ENCODE measurements around the gene C16orf78.

C16orf78 gene

GRCh38 chr16:49400611-49401010, 27.0 kb downstream of the C16orf78 start:
- TF ChIP-seq CTCF (IDR thresholded peaks at IDR 0.05; ENCODE audit: insufficient read depth, low read depth, low read length, missing control alignments), result no peak
- no peak for DNase-seq (ENCODE audit: low read depth)
- H3K4me3 ChIP-seq (ENCODE audit: low read depth, low read length), result no peak overlapping the region

GRCh38 chr16:49405123-49405522, 31.5 kb downstream of the C16orf78 start:
- H3K4me3 ChIP-seq (ENCODE audit: low read depth, low read length), result no peak overlapping the region
- no peak for TF ChIP-seq CTCF (IDR thresholded peaks at IDR 0.05; ENCODE audit: insufficient read depth, low read depth, low read length, missing control alignments)
- DNase-seq (ENCODE audit: low read depth), result no peak

- H3K4me3 ChIP-seq (ENCODE audit: low read depth, low read length), result no peak overlapping the region
- TF ChIP-seq CTCF (IDR thresholded peaks at IDR 0.05; ENCODE audit: insufficient read depth, low read depth, low read length, missing control alignments), result no peak
- no peak for DNase-seq (ENCODE audit: low read depth)
Measured at GRCh38 chr16:49405530-49405929, 31.9 kb downstream of the C16orf78 start.

- peak; percentile 90 for TF ChIP-seq CTCF (IDR thresholded peaks at IDR 0.05; ENCODE audit: insufficient read depth, low read depth, low read length, missing control alignments)
- peak; percentile 90 for DNase-seq (ENCODE audit: low read depth)
- no peak overlapping the region for H3K4me3 ChIP-seq (ENCODE audit: low read depth, low read length)
Measured at GRCh38 chr16:49407873-49408550, 34.4 kb downstream of the C16orf78 start.

- DNase-seq (ENCODE audit: low read depth), result no peak
- H3K4me3 ChIP-seq (ENCODE audit: low read depth, low read length), result no peak overlapping the region
- no peak for TF ChIP-seq CTCF (IDR thresholded peaks at IDR 0.05; ENCODE audit: insufficient read depth, low read depth, low read length, missing control alignments)
Measured at GRCh38 chr16:49409121-49409520, 35.5 kb downstream of the C16orf78 start.

- no peak overlapping the region for H3K4me3 ChIP-seq (ENCODE audit: low read depth, low read length)
- DNase-seq (ENCODE audit: low read depth), result no peak
- TF ChIP-seq CTCF (IDR thresholded peaks at IDR 0.05; ENCODE audit: insufficient read depth, low read depth, low read length, missing control alignments), result no peak
Measured at GRCh38 chr16:49410226-49410625, 36.6 kb downstream of the C16orf78 start.
